GM21360 (cell line): Measurements from ENCODE around the gene SHROOM2.
A peak's percentile ranks its signal among the peaks of the same experiment; 100 is the strongest.

Source experiments
- ATAC-seq: cut with Tn5 transposase; IDR thresholded peaks from one replicate; pipeline ENCODE4 v1.9.1; 2021; ENCODE audit warnings: mild to moderate bottlenecking, moderate library complexity; ENCODE audit not compliant: unreplicated experiment

Gene SHROOM2

DNA sequence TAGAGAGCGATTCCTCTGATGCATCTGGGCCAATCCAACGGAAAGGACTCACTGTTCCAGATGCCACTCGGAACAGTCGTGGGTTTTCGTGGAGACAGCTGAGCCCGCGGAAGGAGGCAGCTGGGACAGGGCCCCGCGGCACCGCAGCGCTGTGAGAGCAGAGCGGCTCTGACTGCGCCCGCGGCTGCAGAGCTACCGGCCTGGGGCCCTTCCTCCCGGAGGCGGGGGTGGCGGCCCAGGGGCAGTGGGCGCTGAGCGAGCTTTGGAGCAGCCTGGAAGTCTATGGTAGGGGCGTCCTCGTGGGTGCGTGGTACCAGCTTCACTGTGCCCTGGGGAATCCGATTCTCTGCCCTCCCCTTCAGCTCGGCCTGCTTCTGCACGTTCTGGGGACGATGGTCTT lies 205.8 kb downstream of the SHROOM2 start:
- no peak for ATAC-seq

DNA sequence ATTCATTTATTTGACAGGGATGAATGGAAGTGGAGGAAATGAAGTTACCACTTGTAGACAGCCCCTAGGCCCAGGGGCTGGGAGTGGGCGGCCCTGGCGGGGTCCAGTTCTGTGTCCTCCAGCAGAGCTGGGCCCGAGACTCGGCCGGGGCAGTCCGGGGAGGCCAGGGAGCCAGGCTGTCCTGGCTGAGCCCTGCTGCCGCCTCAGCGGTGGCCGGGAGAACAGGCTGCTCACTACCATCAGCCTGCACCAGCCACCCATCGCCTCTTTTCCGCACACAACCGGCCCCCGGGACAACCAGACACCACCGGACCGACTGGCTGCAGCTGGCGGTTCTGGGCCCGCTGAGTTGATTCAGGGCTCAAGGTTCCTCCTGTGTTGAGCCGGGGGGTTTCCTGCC lies 206.5 kb downstream of the SHROOM2 start:
- no peak for ATAC-seq

DNA sequence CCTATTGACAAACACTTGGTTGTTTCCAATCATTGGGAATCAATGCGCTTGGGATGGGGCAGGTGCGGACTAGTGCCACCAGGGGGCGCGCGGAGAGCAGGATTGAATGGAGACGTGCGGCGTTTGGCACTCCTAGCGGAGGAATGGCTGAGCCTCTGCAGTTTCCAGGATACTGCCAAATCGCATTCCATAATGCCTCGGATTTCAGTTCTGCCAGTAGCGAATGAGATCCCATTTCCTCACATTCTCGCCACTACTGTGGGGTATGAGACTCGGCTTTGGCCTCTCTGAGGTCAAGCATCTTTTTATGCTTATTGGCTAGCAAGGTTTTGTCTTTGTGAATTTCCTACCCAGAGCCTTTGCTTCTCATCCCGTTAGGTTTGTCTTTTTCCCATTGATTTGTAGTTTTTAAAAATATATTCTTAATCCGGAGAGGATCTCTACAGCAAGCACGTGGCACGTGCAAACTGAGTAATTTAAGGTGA lies 209.7 kb downstream of the SHROOM2 start:
- ATAC-seq: peak; percentile 95

DNA sequence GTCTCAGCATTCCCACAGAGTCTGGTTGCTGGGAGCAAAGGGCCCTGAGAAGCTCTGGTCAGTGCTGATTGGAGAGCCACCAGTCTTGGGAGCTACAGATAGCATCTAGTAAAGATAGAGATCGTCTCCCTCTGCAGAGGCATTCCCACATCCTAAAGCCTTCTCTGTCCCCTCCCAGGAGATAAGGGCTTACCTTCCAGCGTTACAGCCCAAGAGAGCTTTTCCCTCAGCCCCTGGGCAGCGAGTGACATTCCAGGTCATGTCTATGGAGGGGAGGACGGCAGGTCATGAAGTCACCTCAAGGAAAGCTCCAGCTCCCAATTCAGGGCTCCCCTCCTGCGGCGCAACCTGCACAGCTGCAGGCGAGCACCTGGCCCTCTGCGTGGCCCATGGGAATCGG lies 210.8 kb downstream of the SHROOM2 start:
- no peak for ATAC-seq

DNA sequence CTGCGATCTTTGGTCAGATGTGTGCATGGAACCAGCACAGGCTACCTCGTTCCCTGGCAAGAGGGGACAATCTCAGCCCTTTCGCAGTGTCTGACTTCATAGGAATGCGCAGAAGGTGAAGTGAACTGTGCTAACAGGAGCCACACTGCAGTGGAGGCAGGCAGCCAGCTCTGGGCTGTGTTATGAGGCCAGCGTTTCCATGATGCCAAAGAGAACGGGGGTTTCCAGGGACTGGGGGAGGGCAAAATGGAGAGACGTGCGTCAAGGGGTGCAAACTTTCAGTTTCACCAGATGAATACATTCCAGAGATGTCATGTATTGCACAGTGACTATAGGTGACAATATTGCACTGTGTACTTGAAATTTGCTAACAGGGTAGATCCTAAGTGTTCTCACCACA lies 211.3 kb downstream of the SHROOM2 start:
- no peak for ATAC-seq
